IMR-90 (cell line): ENCODE results near the gene MLST8. TPM values are rescaled to one million over a fixed set of nuclear protein-coding genes. Genes with fewer than 3 reads are reported as not detected.

Source experiments
- ATAC-seq: fragments of 200-7000 bp; cut with Tn5 transposase; 2 replicates; pipeline ENCODE4 v1.9.1; 2020; ENCODE audit warnings: low read depth, mild to moderate bottlenecking, moderate library complexity
- BruUV-seq: library from RNA; stranded (reverse); fragments of 400-500 nt; replicated peaks from 2 replicates; lab custom pipeline; 2021; lab: Mats Ljungman, UMichigan
- CTCF ChIA-PET: fragments of 300-600 bp; formaldehyde crosslinking; extraction: SDS; loops from one replicate; lab custom pipeline; 2021; ENCODE audit warnings: antibody characterized with exemption; lab: Yijun Ruan, JAX
- POLR2A ChIA-PET: fragments of 300-600 bp; sonication (Branson Sonifier 250); formaldehyde crosslinking; loops from one replicate; lab custom pipeline; 2022; ENCODE audit warnings: antibody characterized with exemption; ENCODE audit not compliant: unreplicated experiment; lab: Charles Lee
- DNase-seq: peaks from one replicate; pipeline ENCODE4 v3.0.0; 2013
- H2AFZ ChIP-seq: replicated peaks from 2 replicates; pipeline ENCODE3; 2013; ENCODE audit warnings: low read length, mild to moderate bottlenecking; ENCODE audit not compliant: poor library complexity
- H2AK5ac ChIP-seq: 2 replicates; pipeline ENCODE4 v1.6.1; 2013; ENCODE audit warnings: low read depth, low read length, inconsistent platforms
- H2AK9ac ChIP-seq: replicated peaks from 2 replicates; pipeline ENCODE3; 2013; ENCODE audit warnings: mild to moderate bottlenecking, low read depth, low read length, moderate library complexity; ENCODE audit not compliant: poor library complexity
- H2BK120ac ChIP-seq: 2 replicates; pipeline ENCODE4 v1.6.1; 2013; ENCODE audit warnings: low read depth, low read length, inconsistent platforms
- H2BK15ac ChIP-seq: 3 replicates; pipeline ENCODE4 v1.6.1; 2013; ENCODE audit warnings: low read depth, low read length, inconsistent platforms
- H2BK20ac ChIP-seq: 2 replicates; pipeline ENCODE4 v1.6.1; 2013; ENCODE audit warnings: low read depth, mild to moderate bottlenecking, inconsistent platforms, low read length, moderate library complexity
- H2BK5ac ChIP-seq: 2 replicates; pipeline ENCODE4 v1.6.1; 2013; ENCODE audit warnings: mild to moderate bottlenecking, low read depth, low read length, inconsistent platforms; ENCODE audit not compliant: poor library complexity, severe bottlenecking
- H3K14ac ChIP-seq: replicated peaks from 2 replicates; pipeline ENCODE4 v1.6.1; 2013; ENCODE audit warnings: low read depth, low read length, inconsistent platforms
- H3K18ac ChIP-seq: 2 replicates; pipeline ENCODE4 v1.6.1; 2013; ENCODE audit warnings: low read depth, low read length, control low read depth
- H3K23ac ChIP-seq: 2 replicates; pipeline ENCODE4 v1.6.1; 2013; ENCODE audit warnings: low read depth, low read length, inconsistent platforms
- H3K27ac ChIP-seq: 2 replicates; pipeline ENCODE4 v1.5.1; 2013; ENCODE audit warnings: mild to moderate bottlenecking, control low read depth, low read length; ENCODE audit not compliant: insufficient read depth
- H3K27me3 ChIP-seq: 2 replicates; pipeline ENCODE4 v1.6.1; 2013; ENCODE audit warnings: low read length; ENCODE audit not compliant: control insufficient read depth, insufficient read depth
- H3K36me3 ChIP-seq: 2 replicates; pipeline ENCODE4 v1.6.1; 2013; ENCODE audit warnings: low read length, mixed read lengths; ENCODE audit not compliant: control insufficient read depth, insufficient read depth
- H3K4ac ChIP-seq: 2 replicates; pipeline ENCODE4 v1.6.1; 2013; ENCODE audit warnings: low read depth, low read length, inconsistent platforms
- H3K4me1 ChIP-seq: 2 replicates; pipeline ENCODE4 v1.6.1; 2013; ENCODE audit warnings: low read length, mixed read lengths; ENCODE audit not compliant: control insufficient read depth, insufficient read depth
- H3K4me2 ChIP-seq: 2 replicates; pipeline ENCODE4 v1.6.1; 2013; ENCODE audit warnings: low read depth, mild to moderate bottlenecking, control low read depth, low read length, moderate library complexity
- H3K4me3 ChIP-seq: 2 replicates; pipeline ENCODE4 v1.5.1; 2013; ENCODE audit warnings: low read depth, mild to moderate bottlenecking, control low read depth, low read length, moderate library complexity; ENCODE audit not compliant: insufficient read depth
- H3K56ac ChIP-seq: 2 replicates; pipeline ENCODE4 v1.6.1; 2013; ENCODE audit warnings: low read length, inconsistent platforms; ENCODE audit not compliant: insufficient read depth; ENCODE audit errors: extremely low read depth
- H3K79me1 ChIP-seq, 2 experiments: 2 replicates each; pipeline ENCODE4 v1.6.1; 2013; ENCODE audit warnings: low read length in 2 of 2, inconsistent platforms in 1 of 2, low read depth in 1 of 2
- H3K9ac ChIP-seq: 2 replicates; pipeline ENCODE4 v1.6.1; 2013; ENCODE audit warnings: low read depth, low read length, control low read depth
- H3K9me1 ChIP-seq: 2 replicates; pipeline ENCODE4 v1.6.1; 2013; ENCODE audit warnings: low read length, inconsistent platforms; ENCODE audit not compliant: insufficient read depth
- H3K9me3 ChIP-seq: 2 replicates; pipeline ENCODE4 v1.6.1; 2013; ENCODE audit warnings: low read length; ENCODE audit not compliant: control insufficient read depth, insufficient read depth
- H4K20me1 ChIP-seq: 2 replicates; pipeline ENCODE4 v1.6.1; 2013; ENCODE audit warnings: low read length, inconsistent platforms; ENCODE audit not compliant: insufficient read depth
- H4K5ac ChIP-seq: 2 replicates; pipeline ENCODE4 v1.6.1; 2013; ENCODE audit warnings: mild to moderate bottlenecking, low read depth, low read length, control low read depth
- H4K8ac ChIP-seq, 2 experiments: 2 replicates each; pipeline ENCODE4 v1.6.1; 2013; ENCODE audit warnings: low read depth in 2 of 2, low read length in 2 of 2, control low read depth in 1 of 2, inconsistent platforms in 1 of 2
- H4K91ac ChIP-seq: 2 replicates; pipeline ENCODE4 v1.6.1; 2013; ENCODE audit warnings: low read depth, low read length, inconsistent platforms; ENCODE audit not compliant: insufficient read depth
- BHLHE40 ChIP-seq: fragments of 150-350 bp; IDR thresholded peaks from 2 replicates; pipeline ENCODE4 v1.6.1; 2016; ENCODE audit warnings: mild to moderate bottlenecking, low read depth, low read length
- CEBPB ChIP-seq: IDR thresholded peaks from 2 replicates; pipeline ENCODE4 v1.6.1; 2012; ENCODE audit warnings: low read depth, low read length, improper control_type of control experiment
- CHD1 ChIP-seq: IDR thresholded peaks from 2 replicates; pipeline ENCODE4 v1.6.1; 2012; ENCODE audit warnings: low read depth, low read length, improper control_type of control experiment
- CTCF ChIP-seq: conservative IDR thresholded peaks from 2 replicates; pipeline ENCODE4 v1.5.1; 2012; ENCODE audit warnings: mild to moderate bottlenecking, low read depth, low read length, improper control_type of control experiment
- ELK1 ChIP-seq: fragments of 150-350 bp; IDR thresholded peaks from 2 replicates; pipeline ENCODE4 v1.6.1; 2016; ENCODE audit warnings: low read depth, mild to moderate bottlenecking, low read length, moderate library complexity, borderline replicate concordance
- FOS ChIP-seq: fragments of 150-350 bp; IDR thresholded peaks from 2 replicates; pipeline ENCODE4 v1.6.1; 2016; ENCODE audit warnings: low read depth, low read length
- MAFK ChIP-seq: IDR thresholded peaks from 2 replicates; pipeline ENCODE4 v1.6.1; 2012; ENCODE audit warnings: low read depth, low read length, improper control_type of control experiment
- MAZ ChIP-seq: IDR thresholded peaks from 2 replicates; pipeline ENCODE4 v1.6.1; 2012; ENCODE audit warnings: low read depth, mild to moderate bottlenecking, low read length, improper control_type of control experiment, moderate library complexity, borderline replicate concordance
- MXI1 ChIP-seq: IDR thresholded peaks from 2 replicates; pipeline ENCODE4 v1.6.1; 2012; ENCODE audit warnings: low read depth, mild to moderate bottlenecking, low read length, moderate library complexity, borderline replicate concordance
- NFE2L2 ChIP-seq: fragments of 150-350 bp; IDR thresholded peaks from 2 replicates; pipeline ENCODE4 v1.6.1; 2016; ENCODE audit warnings: low read depth, mild to moderate bottlenecking, low read length
- POLR2A ChIP-seq: IDR thresholded peaks from 2 replicates; pipeline ENCODE4 v1.6.1; 2012; ENCODE audit warnings: mild to moderate bottlenecking, low read depth, low read length
- RAD21 ChIP-seq: IDR thresholded peaks from 2 replicates; pipeline ENCODE4 v1.6.1; 2012; ENCODE audit warnings: low read length, improper control_type of control experiment
- RCOR1 ChIP-seq: IDR thresholded peaks from 2 replicates; pipeline ENCODE4 v1.6.1; 2012; ENCODE audit warnings: mild to moderate bottlenecking, low read length, improper control_type of control experiment; ENCODE audit not compliant: insufficient replicate concordance
- RFX5 ChIP-seq: IDR thresholded peaks from 2 replicates; pipeline ENCODE4 v1.8.0; 2012; ENCODE audit warnings: low read depth, mild to moderate bottlenecking, low read length, moderate library complexity
- SMC3 ChIP-seq: fragments of 150-350 bp; IDR thresholded peaks from 2 replicates; pipeline ENCODE4 v1.6.1; 2016; ENCODE audit warnings: low read depth, mild to moderate bottlenecking, antibody characterized with exemption, low read length, moderate library complexity
- USF2 ChIP-seq: fragments of 150-350 bp; IDR thresholded peaks from 2 replicates; pipeline ENCODE4 v1.6.1; 2017; ENCODE audit warnings: mild to moderate bottlenecking, antibody characterized with exemption, low read length, low read depth
- WGBS, 2 experiments: methylation state at CpG; one replicate each; pipeline versions ENCODE4 v1.1.5 to v1.1.7; 2013; ENCODE audit warnings: missing lambda C conversion rate in 2 of 2; ENCODE audit not compliant: insufficient read length in 1 of 2; ENCODE audit errors: extremely low coverage in 2 of 2; 5-methylcytosine and 5-hydroxymethylcytosine counted together
- dilution Hi-C: fragments of 300-500 bp; cut with HindIII; formaldehyde crosslinking; loops from one replicate; pipeline ENCODE4 v1.14.3; 2018; ENCODE audit warnings: low sequenced_read_pairs; ENCODE audit not compliant: unreplicated experiment
- in situ Hi-C: fragments of 300-500 bp; cut with MboI; formaldehyde crosslinking; loops from 3 replicates; pipeline ENCODE4 v1.14.3; 2019; ENCODE audit warnings: low sequenced_read_pairs, inconsistent platforms, mixed read lengths
- intact Hi-C: fragments of 100-400 bp; cut with micrococcal nuclease; formaldehyde crosslinking; loops from 2 replicates; pipeline ENCODE4 v1.10.0; 2022
- polyA plus RNA-seq, 3 experiments: library from polyadenylated mRNA; depleted of rRNA; stranded (reverse); fragments of >200 nt; gene quantifications; 2 replicates each; pipeline ENCODE4 v1.2.3, GENCODE V29; 2012; ENCODE audit warnings: low replicate concordance in 1 of 3
- total RNA-seq: library from RNA; depleted of rRNA; stranded (reverse); fragments of >200 nt; gene quantifications from 2 replicates; pipeline ENCODE4 v1.2.3, GENCODE V29; 2012

The MLST8 gene
- total and polyA plus RNA-seq, 2 of the 4 experiments (the other 2 are of a cell fraction): 34.4 to 93.7 TPM

GRCh38 chr16:2173916-2174315 is 31.3 kb upstream of the MLST8 start:
- Histone ChIP-seq H3K23ac (no peak overlapping the region), H3K4me3 (no peak overlapping the region), H3K9me3 (no peaks in the 10 kb centered on the region), H3K9me1 (no peaks in the 10 kb centered on the region), H3K27me3 (no peaks in the 10 kb centered on the region), H3K79me1 (peaks cover 0 to 4% of the 10 kb centered on the region in 2 experiments; a peak in 2 of 4 replicates), H3K4ac (no peak overlapping the region), H2AK5ac (no peak overlapping the region), H3K36me3 (peaks cover 59% of the 10 kb centered on the region), H4K5ac (no peak overlapping the region), H2BK15ac (no peak overlapping the region), H2BK20ac (no peak overlapping the region), H4K8ac (no peak overlapping the region), H2AFZ (no peak overlapping the region), H3K18ac (no peak overlapping the region), H3K4me2 (no peak overlapping the region), H3K27ac (no peak overlapping the region), H3K9ac (no peak overlapping the region), H2BK120ac (no peak overlapping the region), H4K91ac (no peak overlapping the region), H3K14ac (no peak overlapping the region), H3K4me1 (no peaks in the 10 kb centered on the region), H2BK5ac (no peak overlapping the region), H3K56ac (no peak overlapping the region), H2AK9ac (peak overlapping the region; percentile 45), H4K20me1 (no peaks in the 10 kb centered on the region; the same call in 1 of the 2 replicates)
- ChIA-PET CTCF (no interaction called here), POLR2A (no interaction called here)
- DNase-seq (no peak), ATAC-seq (no peak)
- intact Hi-C loops: no loop called here
- WGBS, 2 experiments: 93% methylated on average over 3 of the region's 4 CpGs; no CpG with 5 or more reads in 1 of the 2 experiments
- in situ Hi-C loops: no loop called here
- BruUV-seq: no TSS peak
- dilution Hi-C loops: no loop called here
- TF ChIP-seq ELK1 (no peak), RFX5 (no peak), MXI1 (no peak), CEBPB (no peak), SMC3 (no peak), POLR2A (no peak), FOS (no peak), RCOR1 (no peak), USF2 (no peak), BHLHE40 (no peak), CTCF (no peak), MAFK (no peak), MAZ (no peak), RAD21 (no peak), CHD1 (no peak), NFE2L2 (no peak)
